HG03108 (cell line): ENCODE data around the gene SFMBT2.

Source experiments
- ATAC-seq: cut with Tn5 transposase; IDR thresholded peaks from one replicate; pipeline ENCODE4 v1.9.1; 2021; ENCODE audit warnings: moderate library complexity; ENCODE audit not compliant: unreplicated experiment

SFMBT2 gene

GRCh38 chr10:7370511-7370910 lies 40.3 kb downstream of the SFMBT2 start:
- no peak for ATAC-seq

- ATAC-seq = no peak
Observed at GRCh38 chr10:7365027-7365745, 45.6 kb downstream of the SFMBT2 start.

GRCh38 chr10:7364474-7364873 lies 46.4 kb downstream of the SFMBT2 start:
- ATAC-seq = no peak

GRCh38 chr10:7363700-7364099 lies 47.1 kb downstream of the SFMBT2 start:
- no peak for ATAC-seq

GRCh38 chr10:7362471-7362870 lies 48.4 kb downstream of the SFMBT2 start:
- no peak for ATAC-seq

- no peak for ATAC-seq
Observed at GRCh38 chr10:7361316-7361715, 49.5 kb downstream of the SFMBT2 start.

- ATAC-seq = no peak
Observed at GRCh38 chr10:7359954-7360353, 50.9 kb downstream of the SFMBT2 start.

- ATAC-seq = no peak
Observed at GRCh38 chr10:7359356-7359755, 51.5 kb downstream of the SFMBT2 start.

- no peak for ATAC-seq
Observed at GRCh38 chr10:7357193-7357592, 53.6 kb downstream of the SFMBT2 start.

- no peak for ATAC-seq
Observed at GRCh38 chr10:7354330-7355047, 56.3 kb downstream of the SFMBT2 start.

GRCh38 chr10:7351894-7352293 lies 58.9 kb downstream of the SFMBT2 start:
- ATAC-seq = no peak

GRCh38 chr10:7350541-7351195 lies 60.2 kb downstream of the SFMBT2 start:
- no peak for ATAC-seq

- no peak for ATAC-seq
Observed at GRCh38 chr10:7345717-7346116, 65.1 kb downstream of the SFMBT2 start.

GRCh38 chr10:7343040-7343439 lies 67.8 kb downstream of the SFMBT2 start:
- ATAC-seq = no peak

GRCh38 chr10:7340179-7340874 lies 70.5 kb downstream of the SFMBT2 start:
- no peak for ATAC-seq

GRCh38 chr10:7339510-7339909 lies 71.3 kb downstream of the SFMBT2 start:
- no peak for ATAC-seq

- no peak for ATAC-seq
Observed at GRCh38 chr10:7338469-7338868, 72.4 kb downstream of the SFMBT2 start.

GRCh38 chr10:7337431-7338171 lies 73.2 kb downstream of the SFMBT2 start:
- ATAC-seq = peak; percentile 47

- no peak for ATAC-seq
Observed at GRCh38 chr10:7335977-7336376, 74.9 kb downstream of the SFMBT2 start.

- no peak for ATAC-seq
Observed at GRCh38 chr10:7334642-7334964, 76.2 kb downstream of the SFMBT2 start.
